GM23338 (cell line): ENCODE measurements around the gene GATAD2A. TPM values are rescaled to one million over a fixed set of nuclear protein-coding genes. Genes with fewer than 3 reads are reported as not detected.
A peak's percentile ranks its signal among the peaks of the same experiment; 100 is the strongest.

Source experiments
- ATAC-seq: fragments of 200-7000 bp; cut with Tn5 transposase; 3 replicates; pipeline ENCODE4 v1.9.1; 2020
- DNase-seq: peaks from one replicate; pipeline ENCODE4 v3.0.0-alpha.2; 2015; ENCODE audit warnings: low spot score
- H2AFZ ChIP-seq: fragments of 200-600 bp; sonication (generic); 2 replicates; pipeline ENCODE4 v1.8.0; 2016; ENCODE audit warnings: antibody characterized with exemption, mild to moderate bottlenecking, moderate library complexity
- H3F3A ChIP-seq: fragments of 200-600 bp; sonication (generic); replicated peaks from 2 replicates; pipeline ENCODE4 v1.8.0; 2017; ENCODE audit warnings: antibody characterized with exemption, mixed run types, low read depth
- H3K27ac ChIP-seq: fragments of 200-600 bp; sonication (generic); 2 replicates; pipeline ENCODE4 v1.6.1; 2016; ENCODE audit warnings: low read depth
- H3K27me3 ChIP-seq: fragments of 200-600 bp; sonication (generic); 2 replicates; pipeline ENCODE4 v1.8.0; 2016; ENCODE audit warnings: mild to moderate bottlenecking, mixed run types, moderate library complexity; ENCODE audit not compliant: insufficient read depth
- H3K36me3 ChIP-seq: fragments of 200-600 bp; sonication (generic); 2 replicates; pipeline ENCODE4 v1.8.0; 2016; ENCODE audit warnings: mild to moderate bottlenecking; ENCODE audit not compliant: insufficient read depth
- H3K4me1 ChIP-seq: fragments of 200-600 bp; sonication (generic); 2 replicates; pipeline ENCODE4 v1.8.0; 2016; ENCODE audit warnings: mild to moderate bottlenecking, moderate library complexity; ENCODE audit not compliant: insufficient read depth
- H3K4me2 ChIP-seq: fragments of 200-600 bp; sonication (generic); 2 replicates; pipeline ENCODE4 v1.7.1; 2017; ENCODE audit warnings: mixed run types
- H3K4me3 ChIP-seq: fragments of 200-600 bp; sonication (generic); 2 replicates; pipeline ENCODE4 v1.6.1; 2016; ENCODE audit warnings: mixed run types
- H3K79me2 ChIP-seq: fragments of 200-600 bp; sonication (generic); replicated peaks from 2 replicates; pipeline ENCODE4 v1.8.0; 2017; ENCODE audit warnings: mild to moderate bottlenecking; ENCODE audit not compliant: insufficient read depth
- H3K9me2 ChIP-seq: fragments of 200-600 bp; sonication (generic); 2 replicates; pipeline ENCODE4 v1.8.0; 2017; ENCODE audit not compliant: insufficient read depth
- H4K20me1 ChIP-seq: fragments of 200-600 bp; sonication (generic); replicated peaks from 2 replicates; pipeline ENCODE4 v1.8.0; 2017; ENCODE audit warnings: mild to moderate bottlenecking; ENCODE audit not compliant: insufficient read depth
- H3K27ac Mint-ChIP-seq: 2 replicates; pipeline ENCODE4 v1.8.0; 2020; ENCODE audit warnings: inconsistent platforms, mild to moderate bottlenecking, moderate library complexity, mixed read lengths
- H3K27me3 Mint-ChIP-seq: 3 replicates; pipeline ENCODE4 v1.8.0; 2022; ENCODE audit warnings: low read depth, mild to moderate bottlenecking, moderate library complexity, mixed read lengths, inconsistent platforms; ENCODE audit not compliant: insufficient read depth, poor library complexity
- H3K36me3 Mint-ChIP-seq: 3 replicates; pipeline ENCODE4 v1.8.0; 2021; ENCODE audit warnings: low read depth, mild to moderate bottlenecking, inconsistent platforms, moderate library complexity, mixed read lengths
- H3K4me1 Mint-ChIP-seq: 3 replicates; pipeline ENCODE4 v1.8.0; 2020; ENCODE audit warnings: mild to moderate bottlenecking, inconsistent platforms, mixed read lengths
- H3K4me3 Mint-ChIP-seq: 3 replicates; pipeline ENCODE4 v1.8.0; 2021; ENCODE audit warnings: moderate library complexity, mild to moderate bottlenecking, inconsistent platforms, mixed read lengths
- H3K9me3 Mint-ChIP-seq: 3 replicates; pipeline ENCODE4 v1.8.0; 2020; ENCODE audit warnings: moderate library complexity, mild to moderate bottlenecking, inconsistent platforms, mixed read lengths
- CREB1 ChIP-seq: fragments of 250-450 bp; sonication (Bioruptor Pico); IDR thresholded peaks from 2 replicates; pipeline ENCODE4 v1.5.0; 2020; ENCODE audit warnings: low read depth, mild to moderate bottlenecking, moderate library complexity
- CTCF ChIP-seq, 2 experiments: fragments of 200-600 bp in 1 of 2; sonication (generic) in 1 of 2; conservative IDR thresholded peaks; 2 replicates each; pipeline versions ENCODE4 v1.5.1 to v1.6.1; 2016 to 2017; ENCODE audit warnings: antibody characterized with exemption in 2 of 2, low read depth in 2 of 2, mild to moderate bottlenecking in 2 of 2, moderate library complexity in 1 of 2
- ZNF331 ChIP-seq: fragments of 250-450 bp; sonication (Bioruptor Pico); IDR thresholded peaks from 2 replicates; pipeline ENCODE4 v1.5.0; 2020; ENCODE audit warnings: low read depth, mild to moderate bottlenecking, moderate library complexity
- polyA plus RNA-seq: library from polyadenylated mRNA; unstranded; fragments of >200 nt; fragmentation: Nextera tagmentation; extraction: Ambion mirVana; gene quantifications from 2 replicates; pipeline ENCODE4 v1.2.1, GENCODE V29; 2016
- total RNA-seq: library from RNA; depleted of rRNA; stranded (reverse); fragments of >200 nt; shearing (Covaris generic); gene quantifications from 2 replicates; pipeline ENCODE4 v1.2.3, GENCODE V29; 2014
- TF ChIP-seq, protein P1 (sequence below): IDR thresholded peaks from one replicate; pipeline ENCODE4 v1.6.1; 2018; ENCODE audit warnings: antibody characterized with exemption; ENCODE audit not compliant: unreplicated experiment

The GATAD2A gene
- total and polyA plus RNA-seq, 2 experiments from 2014 or later, result 40.0 to 151 TPM

DNA sequence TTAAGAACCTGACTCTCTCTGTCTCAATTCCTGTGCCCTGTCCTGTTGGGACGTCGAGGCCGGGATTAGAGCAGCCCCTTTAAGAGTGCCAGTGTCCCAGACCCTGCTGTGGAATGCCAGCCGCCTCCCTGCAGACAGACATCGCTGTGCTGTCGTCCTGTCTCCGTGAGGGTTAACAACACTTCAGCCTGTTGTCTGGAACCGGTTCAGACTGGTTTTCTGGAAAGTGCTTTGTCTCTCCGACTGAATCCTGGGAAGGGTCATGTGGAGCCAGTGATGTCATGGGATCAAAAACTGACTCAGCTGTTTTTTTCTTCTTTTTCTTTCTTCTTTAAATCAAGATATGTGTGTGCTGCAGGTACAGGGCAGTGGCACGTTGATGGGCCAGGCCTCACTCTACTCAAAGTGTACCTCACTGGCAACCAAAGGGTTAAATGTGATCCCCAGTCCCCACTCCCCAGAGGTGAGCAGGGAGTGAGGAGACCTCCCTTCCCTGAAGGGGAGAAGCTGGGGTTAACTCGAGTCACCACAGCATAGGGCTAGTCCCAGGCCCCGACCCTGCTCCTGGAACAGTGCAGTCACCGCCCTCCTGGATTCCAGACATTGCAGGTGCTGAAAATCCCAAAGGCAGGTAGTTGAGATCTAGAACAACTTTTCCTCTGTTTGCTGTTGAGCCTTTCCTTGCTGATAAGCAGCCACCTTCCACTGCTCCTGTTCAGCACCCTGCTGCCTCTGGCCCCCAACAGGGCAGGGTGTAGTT, 59.0 kb downstream of the GATAD2A start:
- no peaks in the 10 kb centered on the region for H3K27me3 ChIP-seq
- peaks cover 45% of the 10 kb centered on the region for H3K4me1 ChIP-seq
- peaks cover 55% of the 10 kb centered on the region for H3K4me1 Mint-ChIP-seq
- peak; percentile 86 for DNase-seq
- peaks cover 99% of the 10 kb centered on the region for H3K79me2 ChIP-seq
- peaks cover 16% of the 10 kb centered on the region for H3K27me3 Mint-ChIP-seq
- peak overlapping the region; percentile 34 for H3K4me3 Mint-ChIP-seq
- H3K9me2 ChIP-seq, result no peaks in the 10 kb centered on the region
- H2AFZ ChIP-seq, result no peak overlapping the region
- no peak for TF ChIP-seq ZNF331 (CRISPR knock-in tag)
- TF ChIP-seq CTCF (conservative IDR thresholded peaks at IDR 0.05; ENCODE audit: low read depth in 2 of 2), result no peak
- TF ChIP-seq CREB1 (CRISPR knock-in tag), result peak; percentile 68; the same call in 1 of the 2 replicates
- peaks cover 23% of the 10 kb centered on the region for H3K36me3 ChIP-seq
- H3F3A ChIP-seq, result peaks cover 42% of the 10 kb centered on the region
- H3K4me3 ChIP-seq, result no peak overlapping the region
- peaks cover 33% of the 10 kb centered on the region for H4K20me1 ChIP-seq
- H3K27ac ChIP-seq, result peak overlapping the region; percentile 93
- peak overlapping the region; percentile 98 for H3K27ac Mint-ChIP-seq
- peaks cover 35% of the 10 kb centered on the region for H3K9me3 Mint-ChIP-seq
- H3K4me2 ChIP-seq, result peak overlapping the region; percentile 89; the same call in 1 of the 2 replicates
- peak; percentile 14 for ATAC-seq
- peaks cover 53% of the 10 kb centered on the region for H3K36me3 Mint-ChIP-seq

- H3K9me3 Mint-ChIP-seq, result peaks cover 35% of the 10 kb centered on the region
- peaks cover 42% of the 10 kb centered on the region for H3F3A ChIP-seq
- H4K20me1 ChIP-seq, result peaks cover 30% of the 10 kb centered on the region
- ATAC-seq, result no peak
- H3K4me2 ChIP-seq, result no peak overlapping the region
- H3K4me3 Mint-ChIP-seq, result no peak overlapping the region; the same call in 2 of the 3 replicates
- TF ChIP-seq, protein P1, sequence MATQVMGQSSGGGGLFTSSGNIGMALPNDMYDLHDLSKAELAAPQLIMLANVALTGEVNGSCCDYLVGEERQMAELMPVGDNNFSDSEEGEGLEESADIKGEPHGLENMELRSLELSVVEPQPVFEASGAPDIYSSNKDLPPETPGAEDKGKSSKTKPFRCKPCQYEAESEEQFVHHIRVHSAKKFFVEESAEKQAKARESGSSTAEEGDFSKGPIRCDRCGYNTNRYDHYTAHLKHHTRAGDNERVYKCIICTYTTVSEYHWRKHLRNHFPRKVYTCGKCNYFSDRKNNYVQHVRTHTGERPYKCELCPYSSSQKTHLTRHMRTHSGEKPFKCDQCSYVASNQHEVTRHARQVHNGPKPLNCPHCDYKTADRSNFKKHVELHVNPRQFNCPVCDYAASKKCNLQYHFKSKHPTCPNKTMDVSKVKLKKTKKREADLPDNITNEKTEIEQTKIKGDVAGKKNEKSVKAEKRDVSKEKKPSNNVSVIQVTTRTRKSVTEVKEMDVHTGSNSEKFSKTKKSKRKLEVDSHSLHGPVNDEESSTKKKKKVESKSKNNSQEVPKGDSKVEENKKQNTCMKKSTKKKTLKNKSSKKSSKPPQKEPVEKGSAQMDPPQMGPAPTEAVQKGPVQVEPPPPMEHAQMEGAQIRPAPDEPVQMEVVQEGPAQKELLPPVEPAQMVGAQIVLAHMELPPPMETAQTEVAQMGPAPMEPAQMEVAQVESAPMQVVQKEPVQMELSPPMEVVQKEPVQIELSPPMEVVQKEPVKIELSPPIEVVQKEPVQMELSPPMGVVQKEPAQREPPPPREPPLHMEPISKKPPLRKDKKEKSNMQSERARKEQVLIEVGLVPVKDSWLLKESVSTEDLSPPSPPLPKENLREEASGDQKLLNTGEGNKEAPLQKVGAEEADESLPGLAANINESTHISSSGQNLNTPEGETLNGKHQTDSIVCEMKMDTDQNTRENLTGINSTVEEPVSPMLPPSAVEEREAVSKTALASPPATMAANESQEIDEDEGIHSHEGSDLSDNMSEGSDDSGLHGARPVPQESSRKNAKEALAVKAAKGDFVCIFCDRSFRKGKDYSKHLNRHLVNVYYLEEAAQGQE, result no peak
- TF ChIP-seq ZNF331 (CRISPR knock-in tag), result no peak
- peak overlapping the region; percentile 98; the same call in 1 of the 2 replicates for H3K27ac Mint-ChIP-seq
- peaks cover 61% of the 10 kb centered on the region for H3K36me3 Mint-ChIP-seq
- H3K4me3 ChIP-seq, result no peak overlapping the region
- peaks cover 23% of the 10 kb centered on the region for H3K36me3 ChIP-seq
- H3K4me1 ChIP-seq, result peaks cover 35% of the 10 kb centered on the region
- peak overlapping the region; percentile 84 for H3K27ac ChIP-seq
- peaks cover 14% of the 10 kb centered on the region for H3K27me3 Mint-ChIP-seq
- peaks cover 45% of the 10 kb centered on the region for H3K4me1 Mint-ChIP-seq
- no peaks in the 10 kb centered on the region for H3K27me3 ChIP-seq
- no peaks in the 10 kb centered on the region for H3K9me2 ChIP-seq
- peaks cover 99% of the 10 kb centered on the region for H3K79me2 ChIP-seq
- no peak overlapping the region for H2AFZ ChIP-seq
- no peak for DNase-seq
Observed at GRCh38 chr19:19465436-19466070, 60.1 kb downstream of the GATAD2A start.
